Stomach (tissue), 4 donors: ENCODE results near the gene UGT1A7.

Experiments used
- CTCF ChIP-seq, 7 experiments: fragments of 450-650 bp in 4 of 7; fragments of 200-600 bp in 3 of 7; sonication (generic) in 3 of 7; IDR thresholded peaks; one replicate each; pipeline ENCODE4 v1.5.1; 2016 to 2019; ENCODE audit warnings: antibody characterized with exemption in 7 of 7, control low read depth in 2 of 7, mild to moderate bottlenecking in 1 of 7
- EP300 ChIP-seq: sonication (generic); formaldehyde crosslinking; IDR thresholded peaks from one replicate; pipeline ENCODE4 v1.6.1; 2017; ENCODE audit warnings: antibody characterized with exemption
- POLR2A ChIP-seq, 4 donors: fragments of 450-650 bp; IDR thresholded peaks; one replicate each; pipeline ENCODE4 v1.6.1; 2016; ENCODE audit warnings: antibody characterized with exemption in 4 of 4, control low read depth in 2 of 4, mild to moderate bottlenecking in 1 of 4, moderate library complexity in 1 of 4
- POLR2AphosphoS5 ChIP-seq, 3 donors: sonication (generic); formaldehyde crosslinking; IDR thresholded peaks; one replicate each; pipeline ENCODE4 v1.6.1; 2016; ENCODE audit warnings: antibody characterized with exemption in 3 of 3

GRCh38 chr2:233745073-233745755, 63.5 kb downstream of the UGT1A7 start:
- TF ChIP-seq CTCF (IDR thresholded peaks at IDR 0.05) (no peak), POLR2A (IDR thresholded peaks at IDR 0.05) (no peak), POLR2AphosphoS5 (IDR thresholded peaks at IDR 0.05) (no peak), EP300 (no peak)
